ENCODE measurements around the gene MSX2.

MSX2 gene

GRCh38 chr5:174733091-174733690 lies 8.8 kb downstream of the MSX2 start:
- Histone ChIP-seq H3K4me3 (ENCODE audit: low read depth in 1 of 5, low read length in 5 of 5) (no peak overlapping the region), H3K9me3 (ENCODE audit: control insufficient read depth in 5 of 5, low read length in 5 of 5) (no peaks in the 10 kb centered on the region), H3K9ac (ENCODE audit: low read length in 5 of 5) (no peak overlapping the region), H3K4me1 (ENCODE audit: control insufficient read depth in 5 of 5, insufficient read depth in 5 of 5, low read length in 5 of 5) (peaks cover 0 to 14% (median 10%) of the 10 kb centered on the region in 5 donors), H3K36me3 (ENCODE audit: control insufficient read depth in 5 of 5, insufficient read depth in 5 of 5, low read length in 5 of 5) (peaks cover 0 to 4% (median 0%) of the 10 kb centered on the region in 5 donors), H3K27ac (ENCODE audit: low read depth, low read length) (no peak overlapping the region), H3K27me3 (ENCODE audit: control insufficient read depth in 5 of 5, insufficient read depth in 4 of 5, low read length in 5 of 5) (peaks cover 26 to 62% (median 60%) of the 10 kb centered on the region in 5 donors)

GRCh38 chr5:174733836-174734235 lies 9.5 kb downstream of the MSX2 start:
- H3K9ac ChIP-seq (ENCODE audit: low read length in 5 of 5) = no peak overlapping the region
- H3K4me3 ChIP-seq (ENCODE audit: low read depth in 1 of 5, low read length in 5 of 5) = no peak overlapping the region
- H3K27ac ChIP-seq (ENCODE audit: low read depth, low read length) = no peak overlapping the region
- H3K4me1 ChIP-seq (ENCODE audit: control insufficient read depth in 5 of 5, insufficient read depth in 5 of 5, low read length in 5 of 5) = peaks cover 0 to 14% (median 10%) of the 10 kb centered on the region in 5 donors
- no peaks in the 10 kb centered on the region for H3K9me3 ChIP-seq (ENCODE audit: control insufficient read depth in 5 of 5, low read length in 5 of 5)
- peaks cover 26 to 63% (median 60%) of the 10 kb centered on the region in 5 donors for H3K27me3 ChIP-seq (ENCODE audit: control insufficient read depth in 5 of 5, insufficient read depth in 4 of 5, low read length in 5 of 5)
- H3K36me3 ChIP-seq (ENCODE audit: control insufficient read depth in 5 of 5, insufficient read depth in 5 of 5, low read length in 5 of 5) = peaks cover 0 to 4% (median 0%) of the 10 kb centered on the region in 5 donors

- no peak overlapping the region for H3K4me3 ChIP-seq (ENCODE audit: low read depth in 1 of 5, low read length in 5 of 5)
Measured at GRCh38 chr5:174734571-174735497, 10.5 kb downstream of the MSX2 start.

GRCh38 chr5:174735498-174736330 lies 11.3 kb downstream of the MSX2 start:
- H3K9ac ChIP-seq (ENCODE audit: low read length in 5 of 5) = no peak overlapping the region
- peak overlapping the region in 2 of 5 donors; percentile 17 to 39 for H3K4me3 ChIP-seq (ENCODE audit: low read depth in 1 of 5, low read length in 5 of 5)
- peaks cover 0 to 14% (median 10%) of the 10 kb centered on the region in 5 donors for H3K4me1 ChIP-seq (ENCODE audit: control insufficient read depth in 5 of 5, insufficient read depth in 5 of 5, low read length in 5 of 5)
- H3K9me3 ChIP-seq (ENCODE audit: control insufficient read depth in 5 of 5, low read length in 5 of 5) = no peaks in the 10 kb centered on the region
- H3K36me3 ChIP-seq (ENCODE audit: control insufficient read depth in 5 of 5, insufficient read depth in 5 of 5, low read length in 5 of 5) = no peaks in the 10 kb centered on the region
- peaks cover 26 to 63% (median 57%) of the 10 kb centered on the region in 5 donors for H3K27me3 ChIP-seq (ENCODE audit: control insufficient read depth in 5 of 5, insufficient read depth in 4 of 5, low read length in 5 of 5)
- no peak overlapping the region for H3K27ac ChIP-seq (ENCODE audit: low read depth, low read length)

More at GRCh38 chr5:174734571-174735497, 10.5 kb downstream of the MSX2 start:
- Histone ChIP-seq H3K4me1 (ENCODE audit: control insufficient read depth in 5 of 5, insufficient read depth in 5 of 5, low read length in 5 of 5) (peaks cover 0 to 14% (median 10%) of the 10 kb centered on the region in 5 donors), H3K36me3 (ENCODE audit: control insufficient read depth in 5 of 5, insufficient read depth in 5 of 5, low read length in 5 of 5) (no peaks in the 10 kb centered on the region), H3K27ac (ENCODE audit: low read depth, low read length) (no peak overlapping the region), H3K9me3 (ENCODE audit: control insufficient read depth in 5 of 5, low read length in 5 of 5) (no peaks in the 10 kb centered on the region), H3K27me3 (ENCODE audit: control insufficient read depth in 5 of 5, insufficient read depth in 4 of 5, low read length in 5 of 5) (peaks cover 26 to 63% (median 57%) of the 10 kb centered on the region in 5 donors), H3K9ac (ENCODE audit: low read length in 5 of 5) (no peak overlapping the region)

GRCh38 chr5:174736331-174736721 lies 11.9 kb downstream of the MSX2 start:
- H3K4me3 ChIP-seq (ENCODE audit: low read depth in 1 of 5, low read length in 5 of 5) = no peak overlapping the region
- H3K36me3 ChIP-seq (ENCODE audit: control insufficient read depth in 5 of 5, insufficient read depth in 5 of 5, low read length in 5 of 5) = no peaks in the 10 kb centered on the region
- no peaks in the 10 kb centered on the region for H3K9me3 ChIP-seq (ENCODE audit: control insufficient read depth in 5 of 5, low read length in 5 of 5)
- H3K4me1 ChIP-seq (ENCODE audit: control insufficient read depth in 5 of 5, insufficient read depth in 5 of 5, low read length in 5 of 5) = peaks cover 0 to 14% (median 10%) of the 10 kb centered on the region in 5 donors
- no peak overlapping the region for H3K9ac ChIP-seq (ENCODE audit: low read length in 5 of 5)
- H3K27me3 ChIP-seq (ENCODE audit: control insufficient read depth in 5 of 5, insufficient read depth in 4 of 5, low read length in 5 of 5) = peaks cover 25 to 60% (median 51%) of the 10 kb centered on the region in 5 donors
- no peak overlapping the region for H3K27ac ChIP-seq (ENCODE audit: low read depth, low read length)

- no peaks in the 10 kb centered on the region for H3K36me3 ChIP-seq (ENCODE audit: control insufficient read depth in 5 of 5, insufficient read depth in 5 of 5, low read length in 5 of 5)
- peaks cover 20 to 55% (median 47%) of the 10 kb centered on the region in 5 donors for H3K27me3 ChIP-seq (ENCODE audit: control insufficient read depth in 5 of 5, insufficient read depth in 4 of 5, low read length in 5 of 5)
- no peak overlapping the region for H3K27ac ChIP-seq (ENCODE audit: low read depth, low read length)
- peaks cover 0 to 14% (median 10%) of the 10 kb centered on the region in 5 donors for H3K4me1 ChIP-seq (ENCODE audit: control insufficient read depth in 5 of 5, insufficient read depth in 5 of 5, low read length in 5 of 5)
- H3K4me3 ChIP-seq (ENCODE audit: low read depth in 1 of 5, low read length in 5 of 5) = no peak overlapping the region
- H3K9ac ChIP-seq (ENCODE audit: low read length in 5 of 5) = no peak overlapping the region
- no peaks in the 10 kb centered on the region for H3K9me3 ChIP-seq (ENCODE audit: control insufficient read depth in 5 of 5, low read length in 5 of 5)
Measured at GRCh38 chr5:174736777-174737176, 12.4 kb downstream of the MSX2 start.

GRCh38 chr5:174737330-174737729 lies 12.9 kb downstream of the MSX2 start:
- Histone ChIP-seq H3K27ac (ENCODE audit: low read depth, low read length) (no peak overlapping the region), H3K9ac (ENCODE audit: low read length in 5 of 5) (no peak overlapping the region), H3K4me3 (ENCODE audit: low read depth in 1 of 5, low read length in 5 of 5) (no peak overlapping the region), H3K36me3 (ENCODE audit: control insufficient read depth in 5 of 5, insufficient read depth in 5 of 5, low read length in 5 of 5) (no peaks in the 10 kb centered on the region), H3K4me1 (ENCODE audit: control insufficient read depth in 5 of 5, insufficient read depth in 5 of 5, low read length in 5 of 5) (peaks cover 0 to 9% (median 8%) of the 10 kb centered on the region in 5 donors), H3K9me3 (ENCODE audit: control insufficient read depth in 5 of 5, low read length in 5 of 5) (no peaks in the 10 kb centered on the region), H3K27me3 (ENCODE audit: control insufficient read depth in 5 of 5, insufficient read depth in 4 of 5, low read length in 5 of 5) (peaks cover 16 to 50% (median 42%) of the 10 kb centered on the region in 5 donors)

- no peak overlapping the region for H3K27ac ChIP-seq (ENCODE audit: low read depth, low read length)
- no peaks in the 10 kb centered on the region for H3K9me3 ChIP-seq (ENCODE audit: control insufficient read depth in 5 of 5, low read length in 5 of 5)
- H3K36me3 ChIP-seq (ENCODE audit: control insufficient read depth in 5 of 5, insufficient read depth in 5 of 5, low read length in 5 of 5) = no peaks in the 10 kb centered on the region
- H3K4me1 ChIP-seq (ENCODE audit: control insufficient read depth in 5 of 5, insufficient read depth in 5 of 5, low read length in 5 of 5) = no peaks in the 10 kb centered on the region
- H3K4me3 ChIP-seq (ENCODE audit: low read depth in 1 of 5, low read length in 5 of 5) = no peak overlapping the region
- H3K27me3 ChIP-seq (ENCODE audit: control insufficient read depth in 5 of 5, insufficient read depth in 4 of 5, low read length in 5 of 5) = peaks cover 5 to 22% (median 18%) of the 10 kb centered on the region in 5 donors
- H3K9ac ChIP-seq (ENCODE audit: low read length in 5 of 5) = no peak overlapping the region
Measured at GRCh38 chr5:174741352-174741751, 17.0 kb downstream of the MSX2 start.

- Histone ChIP-seq H3K9ac (ENCODE audit: low read length in 5 of 5) (no peak overlapping the region), H3K4me1 (ENCODE audit: control insufficient read depth in 5 of 5, insufficient read depth in 5 of 5, low read length in 5 of 5) (no peaks in the 10 kb centered on the region), H3K27me3 (ENCODE audit: control insufficient read depth in 5 of 5, insufficient read depth in 4 of 5, low read length in 5 of 5) (peaks cover 12 to 23% (median 20%) of the 10 kb centered on the region in 5 donors), H3K4me3 (ENCODE audit: low read depth in 1 of 5, low read length in 5 of 5) (no peak overlapping the region), H3K36me3 (ENCODE audit: control insufficient read depth in 5 of 5, insufficient read depth in 5 of 5, low read length in 5 of 5) (no peaks in the 10 kb centered on the region), H3K27ac (ENCODE audit: low read depth, low read length) (no peak overlapping the region), H3K9me3 (ENCODE audit: control insufficient read depth in 5 of 5, low read length in 5 of 5) (no peaks in the 10 kb centered on the region)
Measured at GRCh38 chr5:174744896-174745295, 20.5 kb downstream of the MSX2 start.
